HEK293 (cell line): ENCODE results near the gene LY6G6D.

Experiments used
- ATF2 ChIP-seq: fragments of 450-650 bp; formaldehyde crosslinking; IDR thresholded peaks from 2 replicates; pipeline ENCODE4 v1.5.1; 2016; ENCODE audit warnings: missing biosample characterization, missing genetic modification characterization, low read depth
- BCL11A ChIP-seq: fragments of 450-650 bp; formaldehyde crosslinking; IDR thresholded peaks from 2 replicates; pipeline ENCODE4 v1.5.1; 2016; ENCODE audit warnings: low read depth, missing biosample characterization, missing genetic modification characterization
- ELK4 ChIP-seq: IDR thresholded peaks from 2 replicates; pipeline ENCODE4 v1.6.1; 2011; ENCODE audit warnings: mild to moderate bottlenecking, low read depth, low read length, borderline replicate concordance
- GFI1B ChIP-seq: fragments of 450-650 bp; formaldehyde crosslinking; IDR thresholded peaks from 2 replicates; pipeline ENCODE4 v1.5.1; 2016; ENCODE audit warnings: missing biosample characterization, missing genetic modification characterization
- GLI2 ChIP-seq: fragments of 450-650 bp; formaldehyde crosslinking; IDR thresholded peaks from 2 replicates; pipeline ENCODE4; 2017; ENCODE audit warnings: missing biosample characterization, missing genetic modification characterization, low read depth, borderline replicate concordance
- GLIS1 ChIP-seq: fragments of 450-650 bp; formaldehyde crosslinking; IDR thresholded peaks from 2 replicates; pipeline ENCODE4 v1.5.1; 2016; ENCODE audit warnings: missing biosample characterization, missing genetic modification characterization
- KLF9 ChIP-seq: fragments of 450-650 bp; formaldehyde crosslinking; IDR thresholded peaks from 2 replicates; pipeline ENCODE4 v1.5.1; 2016; ENCODE audit warnings: missing biosample characterization, missing genetic modification characterization, low read depth
- REPIN1 ChIP-seq: fragments of 450-650 bp; formaldehyde crosslinking; IDR thresholded peaks from 2 replicates; pipeline ENCODE4 v1.5.1; 2017; ENCODE audit warnings: missing biosample characterization, missing genetic modification characterization, low read depth
- SP2 ChIP-seq: fragments of 450-650 bp; formaldehyde crosslinking; IDR thresholded peaks from 2 replicates; pipeline ENCODE4 v1.5.1; 2016; ENCODE audit warnings: missing biosample characterization, missing genetic modification characterization
- SP7 ChIP-seq: fragments of 450-650 bp; formaldehyde crosslinking; IDR thresholded peaks from 2 replicates; pipeline ENCODE4 v1.5.1; 2016; ENCODE audit warnings: missing biosample characterization, missing genetic modification characterization
- YY1 ChIP-seq: fragments of 450-650 bp; formaldehyde crosslinking; IDR thresholded peaks from 2 replicates; pipeline ENCODE4 v1.5.1; 2018; ENCODE audit warnings: missing biosample characterization, missing genetic modification characterization
- ZBTB7A ChIP-seq: fragments of 450-650 bp; formaldehyde crosslinking; IDR thresholded peaks from 2 replicates; pipeline ENCODE4 v1.5.1; 2016; ENCODE audit warnings: low read depth, missing biosample characterization, missing genetic modification characterization
- ZFHX2 ChIP-seq: fragments of 450-650 bp; formaldehyde crosslinking; conservative IDR thresholded peaks from 2 replicates; pipeline ENCODE4 v1.5.1; 2016; ENCODE audit warnings: missing biosample characterization, missing genetic modification characterization
- ZNF10 ChIP-seq: fragments of 450-650 bp; formaldehyde crosslinking; IDR thresholded peaks from 2 replicates; pipeline ENCODE4 v1.5.1; 2017; ENCODE audit warnings: missing biosample characterization, missing genetic modification characterization
- ZNF138 ChIP-seq: fragments of 450-650 bp; formaldehyde crosslinking; IDR thresholded peaks from 2 replicates; pipeline ENCODE4 v1.5.1; 2016; ENCODE audit warnings: missing biosample characterization, missing genetic modification characterization, borderline replicate concordance
- ZNF16 ChIP-seq: fragments of 450-650 bp; formaldehyde crosslinking; IDR thresholded peaks from 2 replicates; pipeline ENCODE4 v1.5.1; 2016; ENCODE audit warnings: low read depth, missing biosample characterization, missing genetic modification characterization
- ZNF23 ChIP-seq: fragments of 450-650 bp; formaldehyde crosslinking; IDR thresholded peaks from 2 replicates; pipeline ENCODE4 v1.5.1; 2016; ENCODE audit warnings: missing biosample characterization, missing genetic modification characterization, borderline replicate concordance
- ZNF239 ChIP-seq: fragments of 450-650 bp; formaldehyde crosslinking; IDR thresholded peaks from 2 replicates; pipeline ENCODE4 v1.5.1; 2016; ENCODE audit warnings: missing biosample characterization, missing genetic modification characterization
- ZNF280C ChIP-seq: fragments of 450-650 bp; formaldehyde crosslinking; IDR thresholded peaks from 2 replicates; pipeline ENCODE4 v1.5.1; 2016; ENCODE audit warnings: missing biosample characterization, missing genetic modification characterization
- ZNF311 ChIP-seq: fragments of 450-650 bp; formaldehyde crosslinking; IDR thresholded peaks from 2 replicates; pipeline ENCODE4 v1.5.1; 2017; ENCODE audit warnings: missing biosample characterization, missing genetic modification characterization, borderline replicate concordance
- ZNF341 ChIP-seq: fragments of 450-650 bp; formaldehyde crosslinking; IDR thresholded peaks from 2 replicates; pipeline ENCODE4; 2016; ENCODE audit warnings: low read depth, missing biosample characterization, missing genetic modification characterization
- ZNF354C ChIP-seq: fragments of 450-650 bp; formaldehyde crosslinking; IDR thresholded peaks from 2 replicates; pipeline ENCODE4 v1.5.1; 2016; ENCODE audit warnings: missing biosample characterization, missing genetic modification characterization, low read depth, borderline replicate concordance
- ZNF398 ChIP-seq: fragments of 450-650 bp; formaldehyde crosslinking; IDR thresholded peaks from 2 replicates; pipeline ENCODE4 v1.5.1; 2017; ENCODE audit warnings: missing biosample characterization, missing genetic modification characterization
- ZNF423 ChIP-seq: fragments of 450-650 bp; formaldehyde crosslinking; IDR thresholded peaks from 2 replicates; pipeline ENCODE4 v1.5.1; 2016; ENCODE audit warnings: missing biosample characterization, missing genetic modification characterization
- ZNF529 ChIP-seq: fragments of 450-650 bp; formaldehyde crosslinking; IDR thresholded peaks from 2 replicates; pipeline ENCODE4 v1.5.1; 2017; ENCODE audit warnings: missing genetic modification characterization, missing biosample characterization; ENCODE audit not compliant: insufficient replicate concordance
- ZNF548 ChIP-seq: fragments of 450-650 bp; formaldehyde crosslinking; IDR thresholded peaks from 2 replicates; pipeline ENCODE4 v1.5.1; 2016; ENCODE audit warnings: missing biosample characterization, missing genetic modification characterization
- ZNF580 ChIP-seq: fragments of 450-650 bp; formaldehyde crosslinking; IDR thresholded peaks from 2 replicates; pipeline ENCODE4 v1.5.1; 2016; ENCODE audit warnings: missing biosample characterization, missing genetic modification characterization
- ZNF654 ChIP-seq: fragments of 450-650 bp; formaldehyde crosslinking; IDR thresholded peaks from 2 replicates; pipeline ENCODE4 v1.5.1; 2016; ENCODE audit warnings: low read depth, missing biosample characterization, missing genetic modification characterization
- ZNF660 ChIP-seq: fragments of 450-650 bp; IDR thresholded peaks from 2 replicates; pipeline ENCODE4 v1.5.1; 2018; ENCODE audit warnings: missing biosample characterization, mild to moderate bottlenecking, missing genetic modification characterization
- ZNF701 ChIP-seq: fragments of 450-650 bp; formaldehyde crosslinking; IDR thresholded peaks from 2 replicates; pipeline ENCODE4 v1.5.1; 2016; ENCODE audit warnings: missing biosample characterization, missing genetic modification characterization
- ZNF785 ChIP-seq: fragments of 450-650 bp; formaldehyde crosslinking; IDR thresholded peaks from 2 replicates; pipeline ENCODE4 v1.5.1; 2016; ENCODE audit warnings: missing biosample characterization, missing genetic modification characterization
- ZNF837 ChIP-seq: fragments of 450-650 bp; formaldehyde crosslinking; IDR thresholded peaks from 2 replicates; pipeline ENCODE4 v1.5.1; 2016; ENCODE audit warnings: missing biosample characterization, missing genetic modification characterization

LY6G6D gene

GRCh38 chr6:31737991-31738979, 23.1 kb downstream of the LY6G6D start (continued):
- TF ChIP-seq GLI2 (tag by site-specific recombination) = no peak
- peak; percentile 34; the same call in 1 of the 2 replicates for TF ChIP-seq GLIS1 (tag by site-specific recombination)
- TF ChIP-seq ZNF341 (tag by site-specific recombination) = no peak
- TF ChIP-seq SP7 (tag by site-specific recombination) = peak; percentile 48
- TF ChIP-seq ZNF837 (tag by site-specific recombination) = no peak
- no peak for TF ChIP-seq ZNF548 (tag by site-specific recombination)
- no peak for TF ChIP-seq ZNF138 (tag by site-specific recombination)
- TF ChIP-seq KLF9 = no peak
- TF ChIP-seq ZNF280C (tag by site-specific recombination) = no peak
- TF ChIP-seq ZNF660 (tag by site-specific recombination) = no peak
- peak; percentile 70 for TF ChIP-seq ATF2 (tag by site-specific recombination)
- TF ChIP-seq ELK4 = no peak
- no peak for TF ChIP-seq ZNF701
- TF ChIP-seq SP2 (tag by site-specific recombination) = peak; percentile 82
- peak; percentile 85 for TF ChIP-seq ZFHX2 (tag by site-specific recombination)
- no peak for TF ChIP-seq YY1 (tag by site-specific recombination)
- no peak for TF ChIP-seq ZNF311 (tag by site-specific recombination)
- 0 out of 2 replicates have a peak, but pooled peaks have one; percentile 35 for TF ChIP-seq ZNF580
- TF ChIP-seq ZNF529 (tag by site-specific recombination) = no peak
- TF ChIP-seq ZNF654 (tag by site-specific recombination) = no peak
- TF ChIP-seq GFI1B (tag by site-specific recombination) = no peak; the same call in 1 of the 2 replicates
- peak; percentile 90 for TF ChIP-seq ZNF10 (tag by site-specific recombination)
- TF ChIP-seq ZNF423 (tag by site-specific recombination) = no peak
- TF ChIP-seq ZNF23 (tag by site-specific recombination) = no peak
- peak; percentile 94 for TF ChIP-seq ZNF398 (tag by site-specific recombination)
- TF ChIP-seq ZNF16 (tag by site-specific recombination) = no peak
- TF ChIP-seq BCL11A (tag by site-specific recombination) = no peak
- no peak for TF ChIP-seq REPIN1 (tag by site-specific recombination)
- TF ChIP-seq ZNF785 (tag by site-specific recombination) = no peak
- no peak for TF ChIP-seq ZNF239 (tag by site-specific recombination)
- TF ChIP-seq ZNF354C (tag by site-specific recombination) = no peak
- TF ChIP-seq ZBTB7A (tag by site-specific recombination) = no peak
